ENCODE measurements around the gene DMTF1. TPM values are rescaled to one million over a fixed set of nuclear protein-coding genes. Genes with fewer than 3 reads are reported as not detected.

DMTF1 gene
- total and polyA plus RNA-seq, 2 donors (not counting 1 experiment from before 2014, with no cell fraction given) = 51.6 to 97.1 TPM

GRCh38 chr7:87154166-87154565 is 1.9 kb downstream of the DMTF1 start:
- Histone ChIP-seq H3K27ac (ENCODE audit: insufficient read depth, low read length) (peak overlapping the region; percentile 96), H3K79me2 (ENCODE audit: control insufficient read depth, insufficient read depth, low read length) (peaks cover 62% of the 10 kb centered on the region), H2AFZ (ENCODE audit: low read length) (no peak overlapping the region), H3K4me2 (ENCODE audit: extremely low read depth, insufficient read depth, low read length) (peak overlapping the region; percentile 96), H3K36me3 (ENCODE audit: control insufficient read depth, insufficient read depth, low read length) (no peaks in the 10 kb centered on the region), H3K9me3 (ENCODE audit: control insufficient read depth, insufficient read depth, low read depth, low read length) (no peaks in the 10 kb centered on the region), H3K4me3 (replicated peaks in 1 of 4; ENCODE audit: control extremely low read depth in 1 of 4, insufficient read depth in 1 of 4, low read depth in 3 of 4, low read length in 4 of 4) (peak overlapping the region; percentile 77 to 99 (median 92)), H4K20me1 (ENCODE audit: control insufficient read depth, extremely low read depth, insufficient read depth, low read length) (no peaks in the 10 kb centered on the region), H3K27me3 (ENCODE audit: control insufficient read depth, insufficient read depth, low read length) (no peaks in the 10 kb centered on the region), H3K9ac (ENCODE audit: insufficient read depth, low read length) (peak overlapping the region; percentile 94), H3K4me1 (ENCODE audit: control insufficient read depth, extremely low read depth, insufficient read depth, low read length) (peaks cover 8% of the 10 kb centered on the region)
- DNase-seq (ENCODE audit: low read depth in 2 of 2) = no peak
- TF ChIP-seq EZH2 (IDR thresholded peaks at IDR 0.05; ENCODE audit: low read length, missing control alignments) = no peak
- no peak for TF ChIP-seq CTCF (conservative IDR thresholded peaks at IDR 0.05 in 1 of 2, IDR thresholded peaks at IDR 0.05 in 1 of 2; ENCODE audit: low read depth in 1 of 2, low read length in 2 of 2)

DNA sequence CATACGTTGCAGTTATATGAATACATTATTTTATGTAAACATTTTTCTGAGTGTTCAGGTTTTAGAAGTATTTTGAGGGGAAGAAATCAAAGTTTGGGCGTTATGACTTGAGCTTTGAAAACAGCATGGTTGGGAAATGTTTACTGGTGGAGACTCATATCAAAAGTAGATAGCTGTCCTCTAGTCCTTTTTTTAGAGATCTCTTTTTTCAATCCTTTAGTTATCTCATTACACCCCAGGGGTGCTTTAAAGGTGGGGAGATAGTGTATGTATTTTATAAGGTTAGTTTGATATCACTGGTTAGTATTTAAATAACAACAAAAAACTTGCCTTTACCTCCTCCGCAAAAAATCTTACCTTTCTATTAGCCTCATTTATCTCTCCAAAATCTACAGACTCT is 2.3 kb downstream of the DMTF1 start:
- H4K20me1 ChIP-seq (ENCODE audit: control insufficient read depth, extremely low read depth, insufficient read depth, low read length) = no peaks in the 10 kb centered on the region

GRCh38 chr7:87155788-87156187 is 3.5 kb downstream of the DMTF1 start:
- DNase-seq (ENCODE audit: low read depth in 2 of 2) = peak in 1 of 2 donors; percentile 23
- Histone ChIP-seq H4K20me1 (ENCODE audit: control insufficient read depth, extremely low read depth, insufficient read depth, low read length) (no peaks in the 10 kb centered on the region), H3K79me2 (ENCODE audit: control insufficient read depth, insufficient read depth, low read length) (peaks cover 78% of the 10 kb centered on the region), H3K4me2 (ENCODE audit: extremely low read depth, insufficient read depth, low read length) (peak overlapping the region; percentile 96), H3K27me3 (ENCODE audit: control insufficient read depth, insufficient read depth, low read length) (no peaks in the 10 kb centered on the region), H3K9me3 (ENCODE audit: control insufficient read depth, insufficient read depth, low read depth, low read length) (no peaks in the 10 kb centered on the region), H3K9ac (ENCODE audit: insufficient read depth, low read length) (no peak overlapping the region), H3K4me1 (ENCODE audit: control insufficient read depth, extremely low read depth, insufficient read depth, low read length) (peaks cover 8% of the 10 kb centered on the region), H2AFZ (ENCODE audit: low read length) (no peak overlapping the region), H3K27ac (ENCODE audit: insufficient read depth, low read length) (no peak overlapping the region), H3K36me3 (ENCODE audit: control insufficient read depth, insufficient read depth, low read length) (no peaks in the 10 kb centered on the region), H3K4me3 (replicated peaks in 1 of 4; ENCODE audit: control extremely low read depth in 1 of 4, insufficient read depth in 1 of 4, low read depth in 3 of 4, low read length in 4 of 4) (peak overlapping the region; percentile 30 to 99 (median 86))
- no peak for TF ChIP-seq EZH2 (IDR thresholded peaks at IDR 0.05; ENCODE audit: low read length, missing control alignments)
- no peak for TF ChIP-seq CTCF (conservative IDR thresholded peaks at IDR 0.05 in 1 of 2, IDR thresholded peaks at IDR 0.05 in 1 of 2; ENCODE audit: low read depth in 1 of 2, low read length in 2 of 2)

More for the DNA sequence above, 2.3 kb downstream of the DMTF1 start:
- Histone ChIP-seq H3K9me3 (ENCODE audit: control insufficient read depth, insufficient read depth, low read depth, low read length) (no peaks in the 10 kb centered on the region), H2AFZ (ENCODE audit: low read length) (no peak overlapping the region), H3K9ac (ENCODE audit: insufficient read depth, low read length) (peak overlapping the region; percentile 40), H3K4me2 (ENCODE audit: extremely low read depth, insufficient read depth, low read length) (peak overlapping the region; percentile 96), H3K27me3 (ENCODE audit: control insufficient read depth, insufficient read depth, low read length) (no peaks in the 10 kb centered on the region), H3K4me3 (replicated peaks in 1 of 4; ENCODE audit: control extremely low read depth in 1 of 4, insufficient read depth in 1 of 4, low read depth in 3 of 4, low read length in 4 of 4) (peak overlapping the region; percentile 77 to 99 (median 92)), H3K27ac (ENCODE audit: insufficient read depth, low read length) (peak overlapping the region; percentile 96), H3K4me1 (ENCODE audit: control insufficient read depth, extremely low read depth, insufficient read depth, low read length) (peaks cover 8% of the 10 kb centered on the region), H3K79me2 (ENCODE audit: control insufficient read depth, insufficient read depth, low read length) (peaks cover 66% of the 10 kb centered on the region), H3K36me3 (ENCODE audit: control insufficient read depth, insufficient read depth, low read length) (no peaks in the 10 kb centered on the region)
- DNase-seq (ENCODE audit: low read depth in 2 of 2) = no peak
- TF ChIP-seq CTCF (conservative IDR thresholded peaks at IDR 0.05 in 1 of 2, IDR thresholded peaks at IDR 0.05 in 1 of 2; ENCODE audit: low read depth in 1 of 2, low read length in 2 of 2) = no peak
- TF ChIP-seq EZH2 (IDR thresholded peaks at IDR 0.05; ENCODE audit: low read length, missing control alignments) = no peak

Data from fibroblast of lung (primary cell).